Measurements from ENCODE around the gene NAA38.

NAA38 gene

DNA sequence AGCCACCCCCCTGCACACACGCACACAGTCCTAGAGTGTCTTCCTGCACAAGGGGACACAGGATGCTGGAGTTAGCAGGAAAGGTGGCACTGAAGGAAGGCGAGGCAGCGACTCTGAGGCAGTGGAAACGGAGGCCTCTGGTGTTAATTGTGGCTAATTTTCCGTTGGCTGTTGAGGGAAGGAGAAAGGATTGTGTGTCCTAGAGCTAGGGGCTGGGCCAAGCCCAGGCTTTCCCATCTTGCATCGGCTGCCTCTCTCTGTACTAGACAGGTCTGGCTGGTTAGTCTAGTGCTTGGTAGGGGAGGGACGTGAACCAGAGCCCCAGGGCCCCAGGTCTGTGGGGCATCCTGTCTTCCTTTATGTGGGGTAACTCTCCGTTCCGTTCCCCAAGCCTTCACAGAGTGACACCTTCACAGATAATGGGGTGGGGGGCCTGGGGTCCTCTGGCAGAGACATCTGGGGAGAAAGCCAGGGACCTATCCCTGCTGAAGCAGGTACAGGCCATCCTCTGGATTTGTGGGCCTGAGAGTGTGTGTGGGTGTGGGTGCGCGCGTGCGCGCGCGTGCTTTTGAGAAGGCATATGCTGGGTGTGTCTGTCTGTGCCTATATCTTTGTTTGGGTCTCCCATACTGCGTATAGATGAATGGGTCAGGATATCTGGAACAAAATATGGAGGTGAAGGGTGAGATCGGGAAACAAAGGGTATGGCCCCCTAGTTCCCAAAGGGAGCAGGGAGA lies 31.0 kb upstream of the NAA38 start, which contains the start of gene CHD3:
Gene CHD3, plus strand, starts transcription at position 606 of the 737 bp plus-strand sequence. CDS start 212 bp downstream, outside the sequence.
- Histone ChIP-seq H3K27ac (no peak within 1 kb of the TSS), H3K9ac (no peak within 1 kb of the TSS), H4K20me1 (ENCODE audit: insufficient read depth) (no peaks in the 10 kb centered on the region), H3K27me3 (ENCODE audit: insufficient read depth, low read depth) (no peaks in the 10 kb centered on the region), H3K79me2 (ENCODE audit: insufficient read depth, low read depth) (no peaks in the 10 kb centered on the region), H3K4me2 (no peak within 1 kb of the TSS), H3K4me3 (IDR thresholded peaks at IDR 0.05; ENCODE audit: insufficient read depth, low read depth, low read length) (no peak within 1 kb of the TSS), H2AFZ (ENCODE audit: low read depth) (no peak within 1 kb of the TSS), H3K36me3 (ENCODE audit: insufficient read depth) (no peaks in the 10 kb centered on the region), H3K4me1 (ENCODE audit: low read depth, poor library complexity, severe bottlenecking) (peaks cover 3% of the 10 kb centered on the region)
- no peak for TF ChIP-seq CTCF (conservative IDR thresholded peaks at IDR 0.05; ENCODE audit: low read depth, low read length)

DNA sequence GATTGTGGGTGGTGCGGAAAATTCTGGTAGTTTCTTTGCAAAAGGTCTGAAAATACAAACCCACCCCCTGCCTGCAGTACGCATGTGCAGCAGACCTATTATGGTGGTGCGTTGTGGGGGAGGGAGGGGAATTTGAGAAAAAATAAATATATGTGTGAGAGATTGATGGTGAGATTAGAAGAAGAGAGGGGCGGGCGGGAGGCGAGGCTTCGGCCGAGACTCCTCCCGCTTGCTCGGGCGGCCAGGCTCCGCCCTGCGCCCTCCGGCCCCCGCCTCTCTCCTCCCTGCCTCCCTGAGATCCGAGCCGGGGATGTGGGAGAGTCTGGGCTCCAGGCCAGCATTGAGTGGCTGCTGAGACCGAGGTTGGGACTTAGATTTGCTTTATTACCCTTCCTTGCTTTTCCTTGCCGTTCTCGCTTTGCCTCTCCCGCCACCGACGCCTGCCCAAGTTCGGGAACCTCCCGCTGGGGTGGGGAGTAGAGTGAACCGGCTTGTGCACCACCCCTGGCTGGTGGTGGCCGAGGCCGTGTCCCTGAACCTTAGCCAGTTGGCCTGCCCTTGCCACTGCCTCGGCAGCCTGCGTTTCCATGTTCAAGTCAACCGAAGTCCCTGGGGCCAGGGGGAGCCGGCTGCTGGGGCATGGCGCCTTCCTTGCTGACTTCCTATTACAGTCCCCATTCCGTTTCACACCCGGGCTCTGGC lies 30.3 kb upstream of the NAA38 start:
- no peak for TF ChIP-seq CTCF (conservative IDR thresholded peaks at IDR 0.05; ENCODE audit: low read depth, low read length)
- H2AFZ ChIP-seq (ENCODE audit: low read depth) = no peak overlapping the region
- H3K4me2 ChIP-seq = peak overlapping the region; percentile 39; the same call in 1 of the 2 replicates
- no peaks in the 10 kb centered on the region for H3K36me3 ChIP-seq (ENCODE audit: insufficient read depth)
- no peak overlapping the region for H3K9ac ChIP-seq
- no peaks in the 10 kb centered on the region for H3K79me2 ChIP-seq (ENCODE audit: insufficient read depth, low read depth)
- no peaks in the 10 kb centered on the region for H4K20me1 ChIP-seq (ENCODE audit: insufficient read depth)
- H3K4me3 ChIP-seq (IDR thresholded peaks at IDR 0.05; ENCODE audit: insufficient read depth, low read depth, low read length) = no peak overlapping the region
- H3K27ac ChIP-seq = no peak overlapping the region
- H3K4me1 ChIP-seq (ENCODE audit: low read depth, poor library complexity, severe bottlenecking) = peaks cover 3% of the 10 kb centered on the region
- no peaks in the 10 kb centered on the region for H3K27me3 ChIP-seq (ENCODE audit: insufficient read depth, low read depth)

DNA sequence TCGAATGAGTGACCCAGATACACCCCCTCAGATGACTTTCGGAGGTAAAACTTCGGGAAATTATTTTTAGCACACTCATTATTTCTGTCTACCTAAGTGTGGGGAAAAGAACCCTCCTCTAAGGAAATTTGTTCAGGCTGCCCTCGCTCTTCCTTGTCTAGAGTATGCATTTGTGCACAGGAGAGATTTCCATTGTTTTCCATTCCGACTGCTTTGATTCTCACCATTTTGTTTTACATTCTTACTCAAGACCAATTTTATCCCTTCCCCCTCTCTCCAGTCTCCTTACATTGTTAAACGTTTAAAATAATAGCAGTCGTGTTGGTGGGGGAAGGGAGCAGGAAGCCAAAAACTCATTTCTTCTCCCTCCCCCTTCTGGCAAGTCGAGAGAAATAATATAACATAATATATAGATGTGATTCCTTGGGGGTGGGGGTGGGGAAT lies 29.7 kb upstream of the NAA38 start:
- no peaks in the 10 kb centered on the region for H4K20me1 ChIP-seq (ENCODE audit: insufficient read depth)
- TF ChIP-seq CTCF (conservative IDR thresholded peaks at IDR 0.05; ENCODE audit: low read depth, low read length) = no peak
- H3K27me3 ChIP-seq (ENCODE audit: insufficient read depth, low read depth) = no peaks in the 10 kb centered on the region
- peaks cover 3% of the 10 kb centered on the region for H3K4me1 ChIP-seq (ENCODE audit: low read depth, poor library complexity, severe bottlenecking)
- no peaks in the 10 kb centered on the region for H3K79me2 ChIP-seq (ENCODE audit: insufficient read depth, low read depth)
- no peak overlapping the region for H3K4me3 ChIP-seq (IDR thresholded peaks at IDR 0.05; ENCODE audit: insufficient read depth, low read depth, low read length)
- peak overlapping the region; percentile 61; the same call in 1 of the 2 replicates for H3K9ac ChIP-seq
- peak overlapping the region; percentile 53; the same call in 1 of the 2 replicates for H3K27ac ChIP-seq
- H2AFZ ChIP-seq (ENCODE audit: low read depth) = no peak overlapping the region
- H3K4me2 ChIP-seq = peak overlapping the region; percentile 39; the same call in 1 of the 2 replicates
- no peaks in the 10 kb centered on the region for H3K36me3 ChIP-seq (ENCODE audit: insufficient read depth)

DNA sequence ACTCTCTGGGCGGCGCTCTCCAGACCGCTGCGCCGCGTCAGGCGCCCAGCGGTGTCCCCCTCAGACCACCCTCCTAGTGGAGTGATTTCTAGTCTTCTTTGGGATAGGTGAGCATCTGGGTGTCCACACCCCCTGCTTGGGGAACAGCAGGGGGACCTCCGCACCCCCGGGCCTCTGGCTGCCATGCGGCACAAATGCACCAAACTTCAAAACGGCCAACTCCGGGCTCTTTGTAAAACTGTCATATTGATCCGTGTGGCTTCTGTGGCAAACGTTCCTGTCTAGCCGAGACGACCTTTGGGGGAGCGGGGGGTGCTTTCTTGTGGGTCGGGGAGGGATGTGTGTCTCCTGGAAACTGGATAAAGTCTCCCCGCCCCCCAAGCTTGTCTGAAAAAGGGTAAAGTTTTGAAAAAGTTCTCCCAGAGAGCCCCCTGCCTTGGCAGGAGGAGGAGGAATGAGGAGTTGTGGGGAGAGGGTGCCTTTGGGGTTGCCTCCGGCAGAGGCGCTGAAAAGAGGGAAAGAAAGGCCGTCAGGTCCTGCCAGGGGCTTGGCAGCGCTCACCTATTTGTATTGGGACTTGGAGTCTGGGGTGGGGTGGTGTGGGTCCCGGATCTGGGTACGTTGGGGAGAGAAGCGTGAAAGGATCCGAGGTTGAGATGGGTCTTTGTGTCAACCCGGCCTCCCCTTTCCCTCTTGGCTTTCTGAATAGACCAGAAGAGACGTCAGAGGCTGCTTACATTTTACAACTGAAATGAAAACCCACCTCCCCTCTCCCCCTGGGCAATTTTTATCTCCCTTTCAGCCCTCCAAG lies 29.1 kb upstream of the NAA38 start:
- TF ChIP-seq CTCF (conservative IDR thresholded peaks at IDR 0.05; ENCODE audit: low read depth, low read length) = no peak
- H3K9ac ChIP-seq = peak overlapping the region; percentile 61; the same call in 1 of the 2 replicates
- H3K4me3 ChIP-seq (IDR thresholded peaks at IDR 0.05; ENCODE audit: insufficient read depth, low read depth, low read length) = no peak overlapping the region
- no peaks in the 10 kb centered on the region for H3K79me2 ChIP-seq (ENCODE audit: insufficient read depth, low read depth)
- H3K27ac ChIP-seq = peak overlapping the region; percentile 53
- no peaks in the 10 kb centered on the region for H4K20me1 ChIP-seq (ENCODE audit: insufficient read depth)
- H3K4me1 ChIP-seq (ENCODE audit: low read depth, poor library complexity, severe bottlenecking) = peaks cover 3% of the 10 kb centered on the region
- no peak overlapping the region for H2AFZ ChIP-seq (ENCODE audit: low read depth)
- peak overlapping the region; percentile 39; the same call in 1 of the 2 replicates for H3K4me2 ChIP-seq
- H3K36me3 ChIP-seq (ENCODE audit: insufficient read depth) = no peaks in the 10 kb centered on the region
- no peaks in the 10 kb centered on the region for H3K27me3 ChIP-seq (ENCODE audit: insufficient read depth, low read depth)
